WTC11 (cell line): ENCODE results near the gene MORN4. TPM values are rescaled to one million over a fixed set of nuclear protein-coding genes. Genes with fewer than 3 reads are reported as not detected.
"Not testable (repeated sequence)": the region's sequence is repeated elsewhere in the genome, so short reads cannot be mapped to it uniquely, and the experiment has no call there.

Experiments used
- ATAC-seq: fragments of 200-7000 bp; cut with Tn5 transposase; 2 replicates; pipeline ENCODE4 v1.10.0; 2021; ENCODE audit warnings: mild to moderate bottlenecking, moderate library complexity
- CTCF ChIA-PET: fragments of 300-600 bp; sonication (Branson Sonifier 250); formaldehyde crosslinking; loops from one replicate; lab custom pipeline; 2021; ENCODE audit warnings: antibody characterized with exemption; lab: Charles Lee
- POLR2A ChIA-PET: fragments of 350-600 bp; sonication (Branson Sonifier 250); formaldehyde crosslinking; loops from one replicate; lab custom pipeline; 2021; ENCODE audit warnings: antibody characterized with exemption; lab: Charles Lee
- DNase-seq: peaks from one replicate; pipeline ENCODE4 v3.0.0; 2021; ENCODE audit warnings: low spot score
- H3K27ac Mint-ChIP-seq: 2 replicates; pipeline ENCODE4 v1.8.0; 2021; ENCODE audit warnings: mixed read lengths
- H3K27me3 Mint-ChIP-seq: 2 replicates; pipeline ENCODE4 v1.8.0; 2021; ENCODE audit warnings: low read depth, mild to moderate bottlenecking, moderate library complexity, mixed read lengths
- H3K36me3 Mint-ChIP-seq: 2 replicates; pipeline ENCODE4 v1.8.0; 2021; ENCODE audit warnings: mixed read lengths
- H3K4me1 Mint-ChIP-seq: 2 replicates; pipeline ENCODE4 v1.8.0; 2022; ENCODE audit warnings: mixed read lengths
- H3K4me3 Mint-ChIP-seq: 2 replicates; pipeline ENCODE4 v1.8.0; 2021; ENCODE audit warnings: mild to moderate bottlenecking, moderate library complexity, mixed read lengths
- H3K9me3 Mint-ChIP-seq: 2 replicates; pipeline ENCODE4 v1.8.0; 2021; ENCODE audit warnings: mixed read lengths
- ATF1 ChIP-seq: sonication (generic); formaldehyde crosslinking; IDR thresholded peaks from 2 replicates; pipeline ENCODE4 v1.8.1; 2023; ENCODE audit warnings: mild to moderate bottlenecking, moderate library complexity, missing genetic modification reagents
- CREM ChIP-seq: sonication (generic); formaldehyde crosslinking; IDR thresholded peaks from 2 replicates; pipeline ENCODE4 v1.8.1; 2022; ENCODE audit warnings: mild to moderate bottlenecking, missing genetic modification reagents, moderate library complexity
- E2F4 ChIP-seq: sonication (generic); formaldehyde crosslinking; IDR thresholded peaks from 2 replicates; pipeline ENCODE4 v1.8.1; 2022; ENCODE audit warnings: low read depth, mild to moderate bottlenecking, moderate library complexity, missing genetic modification reagents, borderline replicate concordance
- EMX1 ChIP-seq: fragments of 250-450 bp; sonication (Bioruptor Pico); IDR thresholded peaks from 2 replicates; pipeline ENCODE4 v1.8.0; 2021; ENCODE audit warnings: mild to moderate bottlenecking
- FOXP1 ChIP-seq: sonication (generic); formaldehyde crosslinking; IDR thresholded peaks from 2 replicates; pipeline ENCODE4 v1.8.0; 2022; ENCODE audit warnings: missing genetic modification reagents, mild to moderate bottlenecking, moderate library complexity, borderline replicate concordance
- GRHL2 ChIP-seq: fragments of 250-450 bp; sonication (Bioruptor Pico); IDR thresholded peaks from 2 replicates; pipeline ENCODE4 v1.8.0; 2022; ENCODE audit warnings: mild to moderate bottlenecking, moderate library complexity; ENCODE audit not compliant: insufficient replicate concordance, severe bottlenecking
- GTF2I ChIP-seq: fragments of 250-450 bp; sonication (Bioruptor Pico); conservative IDR thresholded peaks from 2 replicates; pipeline ENCODE4 v1.4.0; 2021; ENCODE audit warnings: mild to moderate bottlenecking
- HMGA2 ChIP-seq: fragments of 250-450 bp; sonication (Bioruptor Pico); IDR thresholded peaks from 2 replicates; pipeline ENCODE4 v1.4.0; 2021; ENCODE audit warnings: mild to moderate bottlenecking, moderate library complexity
- IRF2 ChIP-seq: sonication (generic); formaldehyde crosslinking; IDR thresholded peaks from 2 replicates; pipeline ENCODE4 v1.8.0; 2022; ENCODE audit warnings: low read depth, missing genetic modification reagents, borderline replicate concordance
- JAZF1 ChIP-seq: fragments of 250-450 bp; sonication (Bioruptor Pico); IDR thresholded peaks from 2 replicates; pipeline ENCODE4 v1.9.0; 2021; ENCODE audit warnings: moderate library complexity, mild to moderate bottlenecking, inconsistent platforms
- JUN ChIP-seq: sonication (generic); formaldehyde crosslinking; IDR thresholded peaks from 2 replicates; pipeline ENCODE4 v1.8.0; 2023; ENCODE audit warnings: mild to moderate bottlenecking, missing genetic modification reagents
- KAT7 ChIP-seq: sonication (generic); formaldehyde crosslinking; IDR thresholded peaks from 2 replicates; pipeline ENCODE4 v1.8.1; 2023; ENCODE audit warnings: missing genetic modification reagents, mild to moderate bottlenecking, borderline replicate concordance
- NFE2L1 ChIP-seq: sonication (generic); formaldehyde crosslinking; IDR thresholded peaks from 2 replicates; pipeline ENCODE4 v1.8.1; 2023; ENCODE audit warnings: missing genetic modification reagents
- NFYB ChIP-seq: sonication (generic); formaldehyde crosslinking; conservative IDR thresholded peaks from 2 replicates; pipeline ENCODE4 v1.8.0; 2022; ENCODE audit warnings: low read depth, missing genetic modification reagents
- NR2C2 ChIP-seq: sonication (generic); formaldehyde crosslinking; IDR thresholded peaks from 2 replicates; pipeline ENCODE4 v1.8.0; 2022; ENCODE audit warnings: mild to moderate bottlenecking, missing genetic modification reagents
- OVOL2 ChIP-seq: fragments of 250-450 bp; sonication (Bioruptor Pico); IDR thresholded peaks from 2 replicates; pipeline ENCODE4 v1.9.0; 2021; ENCODE audit warnings: mild to moderate bottlenecking, borderline replicate concordance
- ZNF121 ChIP-seq: sonication (generic); formaldehyde crosslinking; IDR thresholded peaks from 2 replicates; pipeline ENCODE4 v1.8.0; 2023; ENCODE audit warnings: missing genetic modification reagents
- ZNF396 ChIP-seq: fragments of 250-450 bp; sonication (Bioruptor Pico); IDR thresholded peaks from 2 replicates; pipeline ENCODE4 v1.8.0; 2021; ENCODE audit warnings: mild to moderate bottlenecking, moderate library complexity, borderline replicate concordance
- ZNF423 ChIP-seq: fragments of 250-450 bp; sonication (Bioruptor Pico); IDR thresholded peaks from 2 replicates; pipeline ENCODE4 v2.1.2; 2022; ENCODE audit warnings: mild to moderate bottlenecking, moderate library complexity
- total RNA-seq: library from RNA; stranded (reverse); gene quantifications from 3 replicates; pipeline ENCODE4 v1.2.3, GENCODE V29; 2021
- TF ChIP-seq, protein P1 (sequence below): sonication (generic); formaldehyde crosslinking; IDR thresholded peaks from 2 replicates; pipeline ENCODE4 v1.8.0; 2023; ENCODE audit warnings: missing genetic modification reagents
- TF ChIP-seq, protein P2 (sequence below): fragments of 250-450 bp; sonication (Bioruptor Pico); IDR thresholded peaks from 2 replicates; pipeline ENCODE4 v2.1.2; 2022; ENCODE audit warnings: mild to moderate bottlenecking, moderate library complexity
- TF ChIP-seq, protein P3 (sequence below): sonication (generic); formaldehyde crosslinking; IDR thresholded peaks from 2 replicates; pipeline ENCODE4 v1.8.0; 2022; ENCODE audit warnings: mild to moderate bottlenecking, missing genetic modification reagents
- TF ChIP-seq, protein P4 (sequence below): fragments of 250-450 bp; sonication (Bioruptor Pico); conservative IDR thresholded peaks from 2 replicates; pipeline ENCODE4 v1.9.0; 2021; ENCODE audit warnings: mild to moderate bottlenecking

The MORN4 gene
- total RNA-seq, 1 experiment from 2014 or later, result 21.8 TPM

GRCh38 chr10:97578171-97578844 is 55.0 kb downstream of the MORN4 start:
- no peak for ATAC-seq
- DNase-seq, result no peak
- TF ChIP-seq JAZF1 (CRISPR knock-in tag), result no peak
- TF ChIP-seq, protein P1, sequence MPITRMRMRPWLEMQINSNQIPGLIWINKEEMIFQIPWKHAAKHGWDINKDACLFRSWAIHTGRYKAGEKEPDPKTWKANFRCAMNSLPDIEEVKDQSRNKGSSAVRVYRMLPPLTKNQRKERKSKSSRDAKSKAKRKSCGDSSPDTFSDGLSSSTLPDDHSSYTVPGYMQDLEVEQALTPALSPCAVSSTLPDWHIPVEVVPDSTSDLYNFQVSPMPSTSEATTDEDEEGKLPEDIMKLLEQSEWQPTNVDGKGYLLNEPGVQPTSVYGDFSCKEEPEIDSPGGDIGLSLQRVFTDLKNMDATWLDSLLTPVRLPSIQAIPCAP, result no peak
- TF ChIP-seq OVOL2 (CRISPR knock-in tag), result no peak
- TF ChIP-seq, all 79 proteins: peak for 0
- Mint-ChIP-seq H3K36me3 (no peaks in the 10 kb centered on the region), H3K27me3 (no peaks in the 10 kb centered on the region), H3K4me1 (peaks cover 5% of the 10 kb centered on the region), H3K27ac (no peak overlapping the region), H3K9me3 (no peaks in the 10 kb centered on the region), H3K4me3 (no peak overlapping the region)
- ChIA-PET CTCF (interaction anchor here (1.0 to 1.2 kb wide), 3 partner anchors 8 to 553 kb away, joined by 3 to 4 read pairs (median 3); no protein-coding TSS in a partner anchor), POLR2A (interaction anchor here (0.6 kb wide), 1 partner anchor 10 kb away, joined by 3 read pairs; no protein-coding TSS in a partner anchor)

- DNase-seq, result no peak
- ChIA-PET POLR2A (interaction anchor here (0.6 kb wide), 1 partner anchor 11 kb away, joined by 3 read pairs; no protein-coding TSS in a partner anchor), CTCF (interaction anchor here (0.6 to 1.2 kb wide), 4 partner anchors 9 to 1318 kb away, joined by 3 to 4 read pairs (median 4); no protein-coding TSS in a partner anchor)
- no peak overlapping the region for H3K27ac Mint-ChIP-seq
- H3K36me3 Mint-ChIP-seq, result no peaks in the 10 kb centered on the region
- H3K4me3 Mint-ChIP-seq, result no peak overlapping the region
- H3K9me3 Mint-ChIP-seq, result no peaks in the 10 kb centered on the region
- no peak for ATAC-seq
- H3K4me1 Mint-ChIP-seq, result peaks cover 5% of the 10 kb centered on the region
- no peaks in the 10 kb centered on the region for H3K27me3 Mint-ChIP-seq
- TF ChIP-seq ZNF423 (CRISPR knock-in tag) (no peak), ZNF121 (CRISPR knock-in tag) (no peak), NR2C2 (CRISPR knock-in tag) (no peak)
- TF ChIP-seq, protein P2, sequence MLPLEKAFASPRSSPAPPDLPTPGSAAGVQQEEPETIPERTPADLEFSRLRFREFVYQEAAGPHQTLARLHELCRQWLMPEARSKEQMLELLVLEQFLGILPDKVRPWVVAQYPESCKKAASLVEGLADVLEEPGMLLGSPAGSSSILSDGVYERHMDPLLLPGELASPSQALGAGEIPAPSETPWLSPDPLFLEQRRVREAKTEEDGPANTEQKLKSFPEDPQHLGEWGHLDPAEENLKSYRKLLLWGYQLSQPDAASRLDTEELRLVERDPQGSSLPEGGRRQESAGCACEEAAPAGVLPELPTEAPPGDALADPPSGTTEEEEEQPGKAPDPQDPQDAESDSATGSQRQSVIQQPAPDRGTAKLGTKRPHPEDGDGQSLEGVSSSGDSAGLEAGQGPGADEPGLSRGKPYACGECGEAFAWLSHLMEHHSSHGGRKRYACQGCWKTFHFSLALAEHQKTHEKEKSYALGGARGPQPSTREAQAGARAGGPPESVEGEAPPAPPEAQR (CRISPR knock-in tag), result no peak
Measured at GRCh38 chr10:97577701-97578100, 55.6 kb downstream of the MORN4 start.

DNA sequence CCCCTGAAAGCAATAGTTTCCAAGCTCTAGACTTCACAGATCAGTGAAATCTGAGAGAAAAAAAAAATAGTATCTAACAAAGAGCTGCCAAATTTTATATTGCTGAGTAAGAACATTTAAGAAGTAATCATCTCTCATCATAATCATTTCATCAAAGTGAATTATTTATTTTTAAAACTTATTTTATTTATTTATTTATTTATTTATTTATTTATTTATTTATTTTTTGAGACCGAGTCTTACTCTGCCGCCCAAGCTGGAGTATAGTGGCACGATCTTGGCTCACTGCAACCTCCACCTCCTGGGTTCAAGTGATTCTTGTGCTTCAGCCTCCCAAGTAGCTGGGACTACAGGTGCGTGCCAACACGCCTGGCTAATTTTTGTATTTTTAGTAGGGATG is 56.8 kb downstream of the MORN4 start:
- POLR2A ChIA-PET, ATAC-seq, H3K4me3 Mint-ChIP-seq, DNase-seq, H3K36me3 Mint-ChIP-seq, H3K9me3 Mint-ChIP-seq, H3K4me1 Mint-ChIP-seq, H3K27me3 Mint-ChIP-seq: not testable (repeated sequence)
- CTCF ChIA-PET, result interaction anchor here (1.1 to 2.9 kb wide), 6 partner anchors 8 to 113 kb away, joined by 3 to 9 read pairs (median 6); partner anchors contain the start of gene HOGA1
- H3K27ac Mint-ChIP-seq, result peak overlapping the region; percentile 88; the same call in 1 of the 2 replicates
- peak; percentile 35; the same call in 1 of the 2 replicates for TF ChIP-seq HMGA2 (CRISPR knock-in tag)

GRCh38 chr10:97575127-97575668 is 58.1 kb downstream of the MORN4 start:
- peaks cover 5% of the 10 kb centered on the region for H3K4me1 Mint-ChIP-seq
- ChIA-PET CTCF (interaction anchor here (0.6 to 2.9 kb wide), 12 partner anchors 9 to 150 kb away, joined by 3 to 9 read pairs (median 4); partner anchors contain the start of gene HOGA1), POLR2A (interaction anchor here (0.7 kb wide), 1 partner anchor 37 kb away, joined by 3 read pairs; no protein-coding TSS in a partner anchor)
- no peak for DNase-seq
- no peaks in the 10 kb centered on the region for H3K9me3 Mint-ChIP-seq
- H3K4me3 Mint-ChIP-seq, result no peak overlapping the region
- 0 out of 2 replicates have a peak, but pooled peaks cover 5% of the 10 kb centered on the region for H3K36me3 Mint-ChIP-seq
- ATAC-seq, result no peak
- H3K27me3 Mint-ChIP-seq, result no peaks in the 10 kb centered on the region
- no peak overlapping the region; the same call in 1 of the 2 replicates for H3K27ac Mint-ChIP-seq
- TF ChIP-seq, protein P3, sequence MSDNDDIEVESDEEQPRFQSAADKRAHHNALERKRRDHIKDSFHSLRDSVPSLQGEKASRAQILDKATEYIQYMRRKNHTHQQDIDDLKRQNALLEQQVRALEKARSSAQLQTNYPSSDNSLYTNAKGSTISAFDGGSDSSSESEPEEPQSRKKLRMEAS, result no peak
- TF ChIP-seq FOXP1 (CRISPR knock-in tag) (no peak), NFYB (CRISPR knock-in tag) (no peak), JUN (no peak), KAT7 (CRISPR knock-in tag) (no peak), EMX1 (no peak), CREM (CRISPR knock-in tag) (no peak), IRF2 (CRISPR knock-in tag) (no peak), ZNF396 (no peak), E2F4 (CRISPR knock-in tag) (no peak), NFE2L1 (CRISPR knock-in tag) (no peak), GTF2I (CRISPR knock-in tag) (no peak), NR2C2 (CRISPR knock-in tag) (no peak), GRHL2 (CRISPR knock-in tag) (no peak), ATF1 (CRISPR knock-in tag) (no peak)
- TF ChIP-seq, protein P4, sequence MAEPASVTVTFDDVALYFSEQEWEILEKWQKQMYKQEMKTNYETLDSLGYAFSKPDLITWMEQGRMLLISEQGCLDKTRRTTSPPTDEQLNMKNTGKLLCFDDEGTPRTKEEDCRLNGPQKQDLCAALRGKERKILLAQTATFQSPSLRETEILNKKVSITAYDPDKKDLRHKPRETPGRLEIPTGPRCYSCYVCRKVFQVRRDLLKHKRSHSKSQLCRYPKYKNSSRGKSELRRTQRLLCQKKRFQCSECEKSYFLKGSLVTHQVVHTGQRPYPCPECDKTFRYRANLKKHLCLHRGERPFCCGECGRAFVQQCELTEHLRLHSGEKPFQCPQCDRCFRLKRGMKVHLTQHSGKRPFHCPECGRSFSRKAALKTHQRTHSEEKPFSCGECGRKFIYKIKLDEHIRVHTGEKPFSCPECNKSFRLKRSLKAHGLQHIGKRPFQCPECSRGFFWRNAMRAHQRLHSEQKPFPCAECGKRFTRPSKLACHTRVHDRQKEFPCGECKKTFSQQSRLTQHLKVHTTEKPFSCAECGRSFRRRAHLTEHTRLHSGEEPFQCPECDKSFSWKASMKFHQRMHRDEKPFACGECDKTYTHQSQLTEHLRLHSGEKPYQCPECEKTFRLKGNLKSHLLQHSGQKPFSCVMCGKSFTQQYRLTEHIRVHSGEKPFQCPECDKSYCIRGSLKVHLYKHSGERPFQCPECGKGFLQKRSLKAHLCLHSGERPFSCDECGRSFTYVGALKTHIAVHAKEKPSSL, result no peak
